Measurements from ENCODE around the gene FTH1. TPM values are rescaled to one million over a fixed set of nuclear protein-coding genes. Genes with fewer than 3 reads are reported as not detected.

FTH1 gene
- total RNA-seq, 1 donor from 2014 or later, result 1,419 TPM

- Mint-ChIP-seq H3K4me3 (no peak overlapping the region), H3K36me3 (no peaks in the 10 kb centered on the region), H3K9me3 (peaks cover 25% of the 10 kb centered on the region), H3K4me1 (no peaks in the 10 kb centered on the region), H3K27ac (no peak overlapping the region), H3K27me3 (ENCODE audit: low read depth) (no peaks in the 10 kb centered on the region)
- TF ChIP-seq CTCF (IDR thresholded peaks at IDR 0.05; ENCODE audit: unreplicated experiment), result no peak
- DNase-seq (ENCODE audit: low spot score in 2 of 2, unreplicated experiment in 2 of 2), result no peak
These were observed 27.0 kb downstream of the FTH1 start for GRCh38 chr11:61940466-61940865.

- H3K36me3 Mint-ChIP-seq, result no peaks in the 10 kb centered on the region
- no peaks in the 10 kb centered on the region for H3K4me1 Mint-ChIP-seq
- peaks cover 2% of the 10 kb centered on the region for H3K27me3 Mint-ChIP-seq (ENCODE audit: low read depth)
- H3K4me3 Mint-ChIP-seq, result no peak overlapping the region
- peaks cover 32% of the 10 kb centered on the region for H3K9me3 Mint-ChIP-seq
- no peak for DNase-seq (ENCODE audit: low spot score in 2 of 2, unreplicated experiment in 2 of 2)
- H3K27ac Mint-ChIP-seq, result no peak overlapping the region
- no peak for TF ChIP-seq CTCF (IDR thresholded peaks at IDR 0.05; ENCODE audit: unreplicated experiment)
These were observed 31.6 kb downstream of the FTH1 start for GRCh38 chr11:61935861-61936260.

- H3K4me3 Mint-ChIP-seq, result no peak overlapping the region
These were observed 36.5 kb downstream of the FTH1 start for GRCh38 chr11:61930933-61931332.

GRCh38 chr11:61928606-61929005 lies 38.8 kb downstream of the FTH1 start:
- no peak for TF ChIP-seq CTCF (IDR thresholded peaks at IDR 0.05; ENCODE audit: unreplicated experiment)
- no peak for DNase-seq (ENCODE audit: low spot score in 2 of 2, unreplicated experiment in 2 of 2)
- Mint-ChIP-seq H3K4me3 (no peak overlapping the region), H3K36me3 (no peaks in the 10 kb centered on the region), H3K27me3 (ENCODE audit: low read depth) (peaks cover 2% of the 10 kb centered on the region), H3K9me3 (peaks cover 7% of the 10 kb centered on the region), H3K27ac (no peak overlapping the region), H3K4me1 (peaks cover 21% of the 10 kb centered on the region)

More at GRCh38 chr11:61930933-61931332, 36.5 kb downstream of the FTH1 start:
- no peak overlapping the region for H3K27ac Mint-ChIP-seq
- peaks cover 2% of the 10 kb centered on the region for H3K27me3 Mint-ChIP-seq (ENCODE audit: low read depth)
- no peak for TF ChIP-seq CTCF (IDR thresholded peaks at IDR 0.05; ENCODE audit: unreplicated experiment)
- no peaks in the 10 kb centered on the region for H3K36me3 Mint-ChIP-seq
- DNase-seq (ENCODE audit: low spot score in 2 of 2, unreplicated experiment in 2 of 2), result no peak
- H3K9me3 Mint-ChIP-seq, result peaks cover 9% of the 10 kb centered on the region
- H3K4me1 Mint-ChIP-seq, result peaks cover 4% of the 10 kb centered on the region

GRCh38 chr11:61927501-61927900 lies 39.9 kb downstream of the FTH1 start:
- peaks cover 33% of the 10 kb centered on the region for H3K4me1 Mint-ChIP-seq
- TF ChIP-seq CTCF (IDR thresholded peaks at IDR 0.05; ENCODE audit: unreplicated experiment), result no peak

GRCh38 chr11:61926235-61926634 lies 41.2 kb downstream of the FTH1 start:
- peaks cover 1% of the 10 kb centered on the region for H3K27me3 Mint-ChIP-seq (ENCODE audit: low read depth)
- H3K9me3 Mint-ChIP-seq, result no peaks in the 10 kb centered on the region
- H3K4me3 Mint-ChIP-seq, result no peak overlapping the region
- H3K27ac Mint-ChIP-seq, result no peak overlapping the region
- TF ChIP-seq CTCF (IDR thresholded peaks at IDR 0.05; ENCODE audit: unreplicated experiment), result no peak
- peaks cover 35% of the 10 kb centered on the region for H3K4me1 Mint-ChIP-seq
- no peaks in the 10 kb centered on the region for H3K36me3 Mint-ChIP-seq
- no peak for DNase-seq (ENCODE audit: low spot score in 2 of 2, unreplicated experiment in 2 of 2)

More at GRCh38 chr11:61927501-61927900, 39.9 kb downstream of the FTH1 start:
- DNase-seq (ENCODE audit: low spot score in 2 of 2, unreplicated experiment in 2 of 2), result no peak
- Mint-ChIP-seq H3K27ac (no peak overlapping the region), H3K27me3 (ENCODE audit: low read depth) (peaks cover 3% of the 10 kb centered on the region), H3K36me3 (no peaks in the 10 kb centered on the region), H3K4me3 (no peak overlapping the region), H3K9me3 (no peaks in the 10 kb centered on the region)
